CD14-positive monocyte (primary cell): Measurements from ENCODE around the gene FLRT3. TPM values are rescaled to one million over a fixed set of nuclear protein-coding genes. Genes with fewer than 3 reads are reported as not detected.

ENCODE experiments used
- DNase-seq, 3 donors: peaks; one replicate each; pipeline ENCODE4 v3.0.0-alpha.2; 2011 to 2022
- H2AFZ ChIP-seq: 2 replicates; pipeline ENCODE4 v1.6.0; 2012; ENCODE audit warnings: mild to moderate bottlenecking, low read depth, low read length, inconsistent platforms; ENCODE audit not compliant: insufficient read depth, poor library complexity, severe bottlenecking
- H3K27ac ChIP-seq, 2 donors: 1 replicate in 1 of 2; 2 replicates in 1 of 2; pipeline ENCODE4 v1.5.1; 2012 to 2013; ENCODE audit warnings: low read length in 2 of 2, control low read depth in 1 of 2, inconsistent platforms in 1 of 2, low read depth in 1 of 2, mild to moderate bottlenecking in 1 of 2
- H3K27me3 ChIP-seq, 2 donors: one replicate each; pipeline versions ENCODE4 v1.6.0 to v1.6.1; 2011 to 2013; ENCODE audit warnings: low read length in 2 of 2; ENCODE audit not compliant: control insufficient read depth in 2 of 2, insufficient read depth in 2 of 2
- H3K36me3 ChIP-seq, 2 donors: replicated peaks in 1 of 2; 1 replicate in 1 of 2; 2 replicates in 1 of 2; pipeline versions ENCODE4 v1.5.1 to v1.6.1; 2012 to 2013; ENCODE audit warnings: low read length in 2 of 2, control low read depth in 1 of 2, inconsistent platforms in 1 of 2, mild to moderate bottlenecking in 1 of 2; ENCODE audit not compliant: insufficient read depth in 2 of 2, control insufficient read depth in 1 of 2
- H3K4me1 ChIP-seq, 2 donors: 1 replicate in 1 of 2; 2 replicates in 1 of 2; pipeline versions ENCODE4 v1.5.1 to v1.6.1; 2012 to 2013; ENCODE audit warnings: low read length in 2 of 2, control low read depth in 1 of 2, inconsistent platforms in 1 of 2, mild to moderate bottlenecking in 1 of 2, moderate library complexity in 1 of 2; ENCODE audit not compliant: insufficient read depth in 2 of 2, control insufficient read depth in 1 of 2
- H3K4me2 ChIP-seq: replicated peaks from 2 replicates; pipeline ENCODE3; 2012; ENCODE audit warnings: low read length, moderate library complexity, mild to moderate bottlenecking; ENCODE audit not compliant: poor library complexity, severe bottlenecking; ENCODE audit errors: extremely low read depth
- H3K4me3 ChIP-seq, 3 experiments: fragments of 200-600 bp in 1 of 3; sonication (generic) in 1 of 3; replicated peaks in 1 of 3; 1 replicate in 2 of 3; 2 replicates in 1 of 3; pipeline ENCODE4 v1.5.1; 2011 to 2013; ENCODE audit warnings: low read length in 3 of 3, mild to moderate bottlenecking in 3 of 3, control low read depth in 2 of 3, low read depth in 2 of 3, inconsistent platforms in 1 of 3, moderate library complexity in 1 of 3
- H3K79me2 ChIP-seq: 2 replicates; pipeline ENCODE4 v1.6.0; 2012; ENCODE audit warnings: mild to moderate bottlenecking, control low read depth, inconsistent platforms, low read length, moderate library complexity; ENCODE audit not compliant: insufficient read depth
- H3K9ac ChIP-seq: 2 replicates; pipeline ENCODE4 v1.6.0; 2017; ENCODE audit warnings: low read length, mild to moderate bottlenecking; ENCODE audit not compliant: insufficient read depth, poor library complexity, severe bottlenecking
- H3K9me3 ChIP-seq, 2 donors: replicated peaks in 1 of 2; 1 replicate in 1 of 2; 2 replicates in 1 of 2; pipeline versions ENCODE4 v1.5.1 to v1.6.1; 2012 to 2013; ENCODE audit warnings: low read length in 2 of 2, control low read depth in 1 of 2; ENCODE audit not compliant: control insufficient read depth in 1 of 2, insufficient read depth in 1 of 2
- H4K20me1 ChIP-seq: 2 replicates; pipeline ENCODE4 v1.6.0; 2012; ENCODE audit warnings: mild to moderate bottlenecking, low read length, control low read depth, moderate library complexity; ENCODE audit not compliant: insufficient read depth
- H3K27ac Mint-ChIP-seq, 7 donors: one replicate each; pipeline ENCODE4 v1.8.0; 2020; ENCODE audit warnings: mild to moderate bottlenecking in 7 of 7, mixed read lengths in 7 of 7, moderate library complexity in 6 of 7, inconsistent platforms in 2 of 7
- H3K27me3 Mint-ChIP-seq, 3 donors: one replicate each; pipeline ENCODE4 v1.8.0; 2021 to 2022; ENCODE audit warnings: low read depth in 3 of 3, mild to moderate bottlenecking in 3 of 3, mixed read lengths in 3 of 3, moderate library complexity in 3 of 3, inconsistent platforms in 1 of 3
- H3K36me3 Mint-ChIP-seq, 2 donors: one replicate each; pipeline ENCODE4 v1.8.0; 2020; ENCODE audit warnings: mixed read lengths in 2 of 2, inconsistent platforms in 1 of 2, mild to moderate bottlenecking in 1 of 2
- H3K4me1 Mint-ChIP-seq: one replicate; pipeline ENCODE4 v1.8.0; 2020; ENCODE audit warnings: mild to moderate bottlenecking, mixed read lengths
- H3K4me3 Mint-ChIP-seq, 2 donors: one replicate each; pipeline ENCODE4 v1.8.0; 2020; ENCODE audit warnings: mild to moderate bottlenecking in 2 of 2, mixed read lengths in 2 of 2, moderate library complexity in 1 of 2
- H3K9me3 Mint-ChIP-seq, 7 donors: one replicate each; pipeline ENCODE4 v1.8.0; 2020 to 2022; ENCODE audit warnings: mixed read lengths in 7 of 7, mild to moderate bottlenecking in 6 of 7, moderate library complexity in 6 of 7, inconsistent platforms in 2 of 7
- CTCF ChIP-seq: fragments of 200-600 bp; IDR thresholded peaks from one replicate; pipeline ENCODE4 v1.8.0; 2022; ENCODE audit warnings: antibody characterized with exemption, mild to moderate bottlenecking
- WGBS: methylation state at CpG from one replicate; pipeline ENCODE4 v1.1.5; 2013; ENCODE audit warnings: missing lambda C conversion rate; ENCODE audit not compliant: insufficient coverage; 5-methylcytosine and 5-hydroxymethylcytosine counted together
- intact Hi-C, 2 donors: fragments of 100-400 bp; cut with micrococcal nuclease; formaldehyde crosslinking; loops; one replicate each; pipeline versions ENCODE4 v1.15.0 to v1.15.1; 2023
- polyA plus RNA-seq, 3 donors: library from polyadenylated mRNA; depleted of rRNA in 1 of 3; unstranded in 2 of 3; stranded (reverse) in 1 of 3; fragments of 300-500 nt in 2 of 3; fragments of >200 nt in 1 of 3; fragmentation: Illumina TruSeq in 2 of 3; gene quantifications; 1 replicate in 2 of 3; 2 replicates in 1 of 3; pipeline ENCODE4 v1.2.3, GENCODE V29; 2012 to 2021

Gene FLRT3
- polyA plus RNA-seq, 3 donors: not detected

GRCh38 chr20:14295770-14296309 lies 41.6 kb downstream of the FLRT3 start:
- peaks cover 0 to 8% (median 3%) of the 10 kb centered on the region in 7 donors for H3K9me3 Mint-ChIP-seq
- no peak overlapping the region for H2AFZ ChIP-seq
- H3K27ac Mint-ChIP-seq: no peak overlapping the region
- H3K27me3 Mint-ChIP-seq: no peaks in the 10 kb centered on the region
- H3K4me3 Mint-ChIP-seq: no peak overlapping the region
- H3K79me2 ChIP-seq: no peaks in the 10 kb centered on the region
- H3K27ac ChIP-seq: no peak overlapping the region
- no peak for TF ChIP-seq CTCF
- no peak for DNase-seq
- H3K36me3 ChIP-seq: no peaks in the 10 kb centered on the region
- H3K27me3 ChIP-seq: no peaks in the 10 kb centered on the region
- H3K4me3 ChIP-seq: no peak overlapping the region
- H3K9ac ChIP-seq: no peak overlapping the region
- no peaks in the 10 kb centered on the region for H4K20me1 ChIP-seq
- no peaks in the 10 kb centered on the region for H3K4me1 ChIP-seq
- no peaks in the 10 kb centered on the region for H3K4me1 Mint-ChIP-seq
- H3K36me3 Mint-ChIP-seq: no peaks in the 10 kb centered on the region
- no CpG with 5 or more reads among the region's 3 CpGs for WGBS
- intact Hi-C loops: no loop called here
- H3K4me2 ChIP-seq: no peak overlapping the region
- H3K9me3 ChIP-seq: no peaks in the 10 kb centered on the region

DNA sequence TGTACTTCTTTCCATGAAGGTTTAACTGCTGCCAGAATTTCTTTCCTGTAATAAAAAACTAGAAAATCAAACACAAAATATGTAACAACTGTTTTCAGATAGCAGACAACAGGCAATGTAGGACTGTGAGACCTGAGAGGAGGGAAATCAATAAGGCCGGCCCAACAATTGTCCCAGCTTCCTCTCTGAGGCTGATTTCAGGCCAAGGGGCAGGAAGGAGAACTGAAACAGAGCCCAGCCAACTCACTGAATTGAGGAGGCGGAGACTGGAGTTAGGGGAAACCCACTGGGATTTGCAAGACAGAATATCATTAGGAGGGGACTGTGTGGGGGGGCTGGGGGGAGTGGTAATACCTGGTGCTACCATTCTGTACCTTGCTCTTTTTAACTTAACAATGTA lies 42.2 kb downstream of the FLRT3 start:
- intact Hi-C loops: no loop called here
- Mint-ChIP-seq H3K4me3 (no peak overlapping the region), H3K27me3 (no peaks in the 10 kb centered on the region), H3K9me3 (peaks cover 0 to 9% (median 4%) of the 10 kb centered on the region in 7 donors), H3K36me3 (no peaks in the 10 kb centered on the region), H3K27ac (no peak overlapping the region), H3K4me1 (no peaks in the 10 kb centered on the region)
- Histone ChIP-seq H3K36me3 (no peaks in the 10 kb centered on the region), H3K79me2 (no peaks in the 10 kb centered on the region), H3K27me3 (no peaks in the 10 kb centered on the region), H3K27ac (no peak overlapping the region), H3K4me3 (no peak overlapping the region), H3K4me2 (no peak overlapping the region), H3K4me1 (no peaks in the 10 kb centered on the region), H4K20me1 (no peaks in the 10 kb centered on the region), H3K9ac (no peak overlapping the region), H2AFZ (no peak overlapping the region), H3K9me3 (no peaks in the 10 kb centered on the region)
- no CpG with 5 or more reads among the region's 2 CpGs for WGBS
- TF ChIP-seq CTCF: no peak
- no peak for DNase-seq
